ENCODE data around the gene ADGRB3.

DNA sequence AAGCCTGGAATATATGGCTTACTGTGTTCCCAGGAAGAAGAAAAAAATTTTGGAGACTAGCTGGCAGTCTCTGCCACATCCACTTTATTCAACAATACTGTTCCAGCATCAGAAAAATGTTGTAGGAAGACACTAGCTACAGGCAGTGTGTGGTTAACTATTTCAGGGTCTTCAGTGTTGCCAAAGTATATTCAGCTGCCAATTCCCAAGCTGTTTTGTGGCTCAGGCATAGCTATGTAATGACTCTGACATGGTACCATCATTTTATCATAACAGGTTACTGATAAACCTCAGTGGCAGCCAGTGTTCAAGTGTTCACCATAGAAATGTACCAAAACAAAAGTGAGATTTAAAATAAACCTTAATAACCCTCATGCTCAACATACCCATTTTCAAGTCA, 503.1 kb downstream of the ADGRB3 start:
- TF ChIP-seq, protein P1, sequence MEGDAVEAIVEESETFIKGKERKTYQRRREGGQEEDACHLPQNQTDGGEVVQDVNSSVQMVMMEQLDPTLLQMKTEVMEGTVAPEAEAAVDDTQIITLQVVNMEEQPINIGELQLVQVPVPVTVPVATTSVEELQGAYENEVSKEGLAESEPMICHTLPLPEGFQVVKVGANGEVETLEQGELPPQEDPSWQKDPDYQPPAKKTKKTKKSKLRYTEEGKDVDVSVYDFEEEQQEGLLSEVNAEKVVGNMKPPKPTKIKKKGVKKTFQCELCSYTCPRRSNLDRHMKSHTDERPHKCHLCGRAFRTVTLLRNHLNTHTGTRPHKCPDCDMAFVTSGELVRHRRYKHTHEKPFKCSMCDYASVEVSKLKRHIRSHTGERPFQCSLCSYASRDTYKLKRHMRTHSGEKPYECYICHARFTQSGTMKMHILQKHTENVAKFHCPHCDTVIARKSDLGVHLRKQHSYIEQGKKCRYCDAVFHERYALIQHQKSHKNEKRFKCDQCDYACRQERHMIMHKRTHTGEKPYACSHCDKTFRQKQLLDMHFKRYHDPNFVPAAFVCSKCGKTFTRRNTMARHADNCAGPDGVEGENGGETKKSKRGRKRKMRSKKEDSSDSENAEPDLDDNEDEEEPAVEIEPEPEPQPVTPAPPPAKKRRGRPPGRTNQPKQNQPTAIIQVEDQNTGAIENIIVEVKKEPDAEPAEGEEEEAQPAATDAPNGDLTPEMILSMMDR (IDR thresholded peaks at IDR 0.05): no peak
- TF ChIP-seq, protein P2, sequence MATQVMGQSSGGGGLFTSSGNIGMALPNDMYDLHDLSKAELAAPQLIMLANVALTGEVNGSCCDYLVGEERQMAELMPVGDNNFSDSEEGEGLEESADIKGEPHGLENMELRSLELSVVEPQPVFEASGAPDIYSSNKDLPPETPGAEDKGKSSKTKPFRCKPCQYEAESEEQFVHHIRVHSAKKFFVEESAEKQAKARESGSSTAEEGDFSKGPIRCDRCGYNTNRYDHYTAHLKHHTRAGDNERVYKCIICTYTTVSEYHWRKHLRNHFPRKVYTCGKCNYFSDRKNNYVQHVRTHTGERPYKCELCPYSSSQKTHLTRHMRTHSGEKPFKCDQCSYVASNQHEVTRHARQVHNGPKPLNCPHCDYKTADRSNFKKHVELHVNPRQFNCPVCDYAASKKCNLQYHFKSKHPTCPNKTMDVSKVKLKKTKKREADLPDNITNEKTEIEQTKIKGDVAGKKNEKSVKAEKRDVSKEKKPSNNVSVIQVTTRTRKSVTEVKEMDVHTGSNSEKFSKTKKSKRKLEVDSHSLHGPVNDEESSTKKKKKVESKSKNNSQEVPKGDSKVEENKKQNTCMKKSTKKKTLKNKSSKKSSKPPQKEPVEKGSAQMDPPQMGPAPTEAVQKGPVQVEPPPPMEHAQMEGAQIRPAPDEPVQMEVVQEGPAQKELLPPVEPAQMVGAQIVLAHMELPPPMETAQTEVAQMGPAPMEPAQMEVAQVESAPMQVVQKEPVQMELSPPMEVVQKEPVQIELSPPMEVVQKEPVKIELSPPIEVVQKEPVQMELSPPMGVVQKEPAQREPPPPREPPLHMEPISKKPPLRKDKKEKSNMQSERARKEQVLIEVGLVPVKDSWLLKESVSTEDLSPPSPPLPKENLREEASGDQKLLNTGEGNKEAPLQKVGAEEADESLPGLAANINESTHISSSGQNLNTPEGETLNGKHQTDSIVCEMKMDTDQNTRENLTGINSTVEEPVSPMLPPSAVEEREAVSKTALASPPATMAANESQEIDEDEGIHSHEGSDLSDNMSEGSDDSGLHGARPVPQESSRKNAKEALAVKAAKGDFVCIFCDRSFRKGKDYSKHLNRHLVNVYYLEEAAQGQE (IDR thresholded peaks at IDR 0.05): no peak
- TF ChIP-seq SMC3 (IDR thresholded peaks at IDR 0.05): no peak
- TF ChIP-seq, protein P3, sequence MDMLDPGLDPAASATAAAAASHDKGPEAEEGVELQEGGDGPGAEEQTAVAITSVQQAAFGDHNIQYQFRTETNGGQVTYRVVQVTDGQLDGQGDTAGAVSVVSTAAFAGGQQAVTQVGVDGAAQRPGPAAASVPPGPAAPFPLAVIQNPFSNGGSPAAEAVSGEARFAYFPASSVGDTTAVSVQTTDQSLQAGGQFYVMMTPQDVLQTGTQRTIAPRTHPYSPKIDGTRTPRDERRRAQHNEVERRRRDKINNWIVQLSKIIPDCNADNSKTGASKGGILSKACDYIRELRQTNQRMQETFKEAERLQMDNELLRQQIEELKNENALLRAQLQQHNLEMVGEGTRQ (IDR thresholded peaks at IDR 0.05): no peak
- no peak for TF ChIP-seq HOXB5 (CRISPR knock-in tag; IDR thresholded peaks at IDR 0.05)
- TF ChIP-seq JUN (IDR thresholded peaks at IDR 0.05): no peak
- no peak for TF ChIP-seq POLR2A (IDR thresholded peaks at IDR 0.05; ENCODE audit: low read length)
- no peak for TF ChIP-seq KDM5A (IDR thresholded peaks at IDR 0.05)
- TF ChIP-seq RAD21 (conservative IDR thresholded peaks at IDR 0.05 in 1 of 2, IDR thresholded peaks at IDR 0.05 in 1 of 2): no peak

Measured in A549 (cell line).